Gastroesophageal sphincter (tissue), 3 donors: ENCODE measurements around the gene NCBP2.

Experiments used
- CTCF ChIP-seq, 4 experiments: fragments of 200-600 bp in 2 of 4; fragments of 450-650 bp in 2 of 4; sonication (generic) in 1 of 4; IDR thresholded peaks; one replicate each; pipeline ENCODE4 v1.5.1; 2017 to 2019; ENCODE audit warnings: antibody characterized with exemption in 4 of 4, mild to moderate bottlenecking in 2 of 4, moderate library complexity in 2 of 4
- EP300 ChIP-seq: sonication (generic); formaldehyde crosslinking; IDR thresholded peaks from one replicate; pipeline ENCODE4 v1.6.1; 2017; ENCODE audit warnings: antibody characterized with exemption, mild to moderate bottlenecking
- POLR2A ChIP-seq, 2 donors: fragments of 450-650 bp; IDR thresholded peaks; one replicate each; pipeline ENCODE4 v1.6.1; 2017; ENCODE audit warnings: antibody characterized with exemption in 2 of 2, mild to moderate bottlenecking in 2 of 2, moderate library complexity in 1 of 2

DNA sequence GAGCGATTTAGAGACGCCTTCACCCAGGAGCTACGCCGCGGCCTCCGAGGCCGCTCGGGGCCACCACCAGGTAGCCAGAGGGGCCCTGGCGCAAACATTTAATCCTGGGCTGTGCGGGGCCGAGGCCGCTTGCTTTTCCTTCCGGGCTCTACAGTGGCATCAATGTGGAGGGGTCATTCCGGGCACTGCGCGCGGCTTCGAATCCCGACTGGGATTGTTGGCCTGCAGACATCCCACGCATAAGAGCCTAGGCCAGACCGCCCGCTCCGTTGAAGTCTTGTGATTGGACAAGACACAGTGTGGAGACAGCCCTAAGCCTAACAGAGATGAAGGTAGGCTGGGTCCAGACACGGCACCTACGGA, 568 bp upstream of the NCBP2 start:
- TF ChIP-seq CTCF (IDR thresholded peaks at IDR 0.05) (no peak), EP300 (no peak), POLR2A (IDR thresholded peaks at IDR 0.05) (no peak)
